ENCODE results near the gene DHRSX.
"Not testable (repeated sequence)": the region's sequence is repeated elsewhere in the genome, so short reads cannot be mapped to it uniquely, and the experiment has no call there.

DHRSX gene

DNA sequence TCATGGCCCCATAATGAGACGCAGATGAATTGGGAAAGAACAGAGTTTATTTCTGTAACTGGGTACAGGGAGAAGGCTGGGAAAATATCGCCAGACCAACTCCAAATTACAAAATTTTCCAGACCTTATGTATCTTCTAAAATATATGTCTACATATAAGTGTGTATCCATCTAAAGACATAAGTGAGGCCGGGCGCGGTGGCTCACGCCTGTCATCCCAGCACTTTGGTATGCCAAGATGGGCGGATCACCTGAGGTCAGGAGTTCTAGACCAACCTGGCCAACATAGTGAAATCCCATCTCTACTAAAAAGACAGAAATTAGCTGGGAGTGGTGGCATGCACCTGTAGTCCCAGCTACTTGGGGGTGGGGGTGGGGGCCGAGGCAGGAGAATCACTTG is 11.7 kb upstream of the DHRSX start:
- DNase-seq (ENCODE audit: low read depth, low spot score): no peak
- TF ChIP-seq, protein P1, sequence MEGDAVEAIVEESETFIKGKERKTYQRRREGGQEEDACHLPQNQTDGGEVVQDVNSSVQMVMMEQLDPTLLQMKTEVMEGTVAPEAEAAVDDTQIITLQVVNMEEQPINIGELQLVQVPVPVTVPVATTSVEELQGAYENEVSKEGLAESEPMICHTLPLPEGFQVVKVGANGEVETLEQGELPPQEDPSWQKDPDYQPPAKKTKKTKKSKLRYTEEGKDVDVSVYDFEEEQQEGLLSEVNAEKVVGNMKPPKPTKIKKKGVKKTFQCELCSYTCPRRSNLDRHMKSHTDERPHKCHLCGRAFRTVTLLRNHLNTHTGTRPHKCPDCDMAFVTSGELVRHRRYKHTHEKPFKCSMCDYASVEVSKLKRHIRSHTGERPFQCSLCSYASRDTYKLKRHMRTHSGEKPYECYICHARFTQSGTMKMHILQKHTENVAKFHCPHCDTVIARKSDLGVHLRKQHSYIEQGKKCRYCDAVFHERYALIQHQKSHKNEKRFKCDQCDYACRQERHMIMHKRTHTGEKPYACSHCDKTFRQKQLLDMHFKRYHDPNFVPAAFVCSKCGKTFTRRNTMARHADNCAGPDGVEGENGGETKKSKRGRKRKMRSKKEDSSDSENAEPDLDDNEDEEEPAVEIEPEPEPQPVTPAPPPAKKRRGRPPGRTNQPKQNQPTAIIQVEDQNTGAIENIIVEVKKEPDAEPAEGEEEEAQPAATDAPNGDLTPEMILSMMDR (IDR thresholded peaks at IDR 0.05; ENCODE audit: insufficient read depth, low read length, missing control alignments): no peak
- ChIA-PET POLR2A (no interaction called here), CTCF (no interaction called here)
- H3K4me3 ChIP-seq (ENCODE audit: low read depth, low read length): no peak overlapping the region

DNA sequence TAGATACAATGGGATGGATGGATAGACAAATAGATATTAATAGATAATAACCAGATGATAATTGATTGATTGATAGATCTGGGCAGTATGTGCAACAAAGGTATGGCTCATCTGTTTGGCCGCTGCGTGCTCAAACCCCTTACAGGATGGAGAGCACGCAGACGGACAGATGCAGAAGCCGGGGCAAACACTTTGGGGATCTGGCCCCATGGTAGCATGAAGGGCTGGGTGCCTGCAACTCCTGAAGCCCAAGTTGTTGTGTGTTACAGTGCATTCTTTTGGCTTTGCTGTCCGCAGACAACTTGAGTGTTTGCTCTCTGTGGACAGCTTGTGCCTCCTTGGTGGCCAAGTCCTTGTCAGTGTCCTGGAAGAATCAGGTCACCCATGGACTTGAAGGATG is 10.6 kb upstream of the DHRSX start:
- ChIA-PET CTCF (no interaction called here), POLR2A (no interaction called here)
- TF ChIP-seq, protein P1 (IDR thresholded peaks at IDR 0.05; ENCODE audit: insufficient read depth, low read length, missing control alignments): no peak
- no peak for DNase-seq (ENCODE audit: low read depth, low spot score)
- no peak overlapping the region for H3K4me3 ChIP-seq (ENCODE audit: low read depth, low read length)

DNA sequence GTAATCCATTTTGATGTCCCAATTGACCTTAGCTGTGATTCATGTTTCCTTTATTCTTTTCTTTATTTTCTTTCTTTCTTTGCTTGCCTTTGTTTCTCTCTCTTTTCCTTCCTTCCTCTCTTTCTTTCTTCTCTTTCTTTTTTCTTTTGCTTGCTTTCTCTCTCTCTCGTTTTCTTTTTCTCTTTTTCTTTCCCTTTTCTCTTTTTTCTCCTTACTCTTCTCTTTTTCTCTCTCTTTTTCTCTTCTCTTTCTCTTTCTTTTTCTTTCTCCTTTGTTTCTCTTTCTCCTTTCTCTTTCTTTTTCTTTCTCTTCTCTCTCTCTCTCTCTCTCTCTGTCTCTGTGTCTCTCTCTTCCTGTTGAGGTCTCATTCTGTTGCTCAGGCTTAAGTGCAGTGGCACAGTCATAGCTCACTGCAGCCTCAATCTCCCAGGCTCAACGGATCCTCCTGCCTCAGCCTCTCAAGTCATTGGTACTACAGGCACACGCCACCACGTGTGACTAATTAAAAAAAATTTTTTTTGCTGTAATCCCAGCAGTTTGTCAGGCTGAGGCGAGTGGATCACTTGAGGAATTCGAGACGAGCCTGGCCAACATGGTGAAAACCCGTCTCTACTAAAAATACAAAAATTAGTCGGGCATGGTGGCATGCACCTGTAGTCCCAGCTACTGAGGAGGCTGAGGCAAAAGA is 8.0 kb upstream of the DHRSX start:
- ChIA-PET CTCF (no interaction called here), POLR2A (no interaction called here)
- DNase-seq (ENCODE audit: low read depth, low spot score): no peak
- TF ChIP-seq, protein P1 (IDR thresholded peaks at IDR 0.05; ENCODE audit: insufficient read depth, low read length, missing control alignments): no peak
- H3K4me3 ChIP-seq (ENCODE audit: low read depth, low read length): no peak overlapping the region

DNA sequence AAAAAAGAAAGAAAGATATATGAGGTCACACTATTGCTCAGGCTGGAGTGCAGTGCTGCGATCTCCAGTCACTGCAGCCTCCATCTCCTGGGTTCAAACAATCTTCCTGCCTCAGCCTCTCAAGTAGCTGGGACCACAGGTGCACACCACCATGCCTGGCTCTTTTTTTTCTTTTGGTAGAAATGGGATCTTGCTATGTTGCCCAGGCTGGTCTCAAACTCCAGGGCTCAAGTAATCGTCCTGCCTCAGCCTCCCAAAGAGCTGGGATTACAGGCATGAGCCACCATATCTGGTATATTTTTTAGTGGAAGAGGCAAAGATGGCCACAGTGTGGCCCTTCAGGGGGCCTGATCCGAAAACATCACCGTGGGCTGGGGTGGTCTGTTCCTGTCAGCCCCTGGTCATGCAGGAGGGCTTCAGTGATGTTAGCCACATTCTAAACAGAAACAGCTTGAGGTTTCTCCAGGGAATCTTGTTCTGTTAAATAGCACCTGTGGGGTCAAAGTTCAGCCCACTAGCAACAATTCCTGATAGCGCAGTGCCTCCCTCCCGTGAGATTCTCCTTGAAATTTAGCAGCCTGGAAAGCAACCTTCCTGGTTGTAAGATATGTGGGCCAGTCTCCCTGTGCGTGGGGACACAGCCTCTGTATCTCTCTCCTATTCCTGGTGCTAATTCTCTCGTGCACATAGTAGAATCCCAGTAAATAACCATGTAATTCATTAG is 7.3 kb upstream of the DHRSX start:
- H3K4me3 ChIP-seq (ENCODE audit: low read depth, low read length): no peak overlapping the region
- TF ChIP-seq, protein P1 (IDR thresholded peaks at IDR 0.05; ENCODE audit: insufficient read depth, low read length, missing control alignments): no peak
- CTCF ChIA-PET: no interaction called here

DNA sequence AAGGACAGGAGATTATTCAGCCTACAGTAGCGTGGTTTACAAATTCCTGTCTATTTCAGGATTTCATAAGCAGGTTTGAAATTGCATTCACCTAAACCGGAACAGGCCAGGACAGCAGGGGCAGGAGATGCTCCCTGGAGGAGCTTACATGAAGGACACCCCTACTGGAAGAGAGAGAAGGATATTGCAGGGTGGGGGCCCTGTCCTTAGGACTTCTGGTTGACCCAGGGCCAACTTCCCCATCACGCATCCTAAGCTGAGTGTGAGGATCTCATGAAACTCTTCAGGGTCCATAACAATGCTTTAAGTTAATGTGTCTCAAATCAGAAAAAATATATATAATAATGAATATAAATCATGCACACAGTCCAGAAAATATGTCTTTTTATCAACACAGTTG is 6.4 kb upstream of the DHRSX start:
- no peak overlapping the region for H3K4me3 ChIP-seq (ENCODE audit: low read depth, low read length)
- ChIA-PET CTCF (no interaction called here), POLR2A (no interaction called here)
- TF ChIP-seq, protein P1 (IDR thresholded peaks at IDR 0.05; ENCODE audit: insufficient read depth, low read length, missing control alignments): no peak
- DNase-seq (ENCODE audit: low read depth, low spot score): no peak

More for the DNA sequence above, 7.3 kb upstream of the DHRSX start:
- no peak for DNase-seq (ENCODE audit: low read depth, low spot score)
- POLR2A ChIA-PET: no interaction called here

DNA sequence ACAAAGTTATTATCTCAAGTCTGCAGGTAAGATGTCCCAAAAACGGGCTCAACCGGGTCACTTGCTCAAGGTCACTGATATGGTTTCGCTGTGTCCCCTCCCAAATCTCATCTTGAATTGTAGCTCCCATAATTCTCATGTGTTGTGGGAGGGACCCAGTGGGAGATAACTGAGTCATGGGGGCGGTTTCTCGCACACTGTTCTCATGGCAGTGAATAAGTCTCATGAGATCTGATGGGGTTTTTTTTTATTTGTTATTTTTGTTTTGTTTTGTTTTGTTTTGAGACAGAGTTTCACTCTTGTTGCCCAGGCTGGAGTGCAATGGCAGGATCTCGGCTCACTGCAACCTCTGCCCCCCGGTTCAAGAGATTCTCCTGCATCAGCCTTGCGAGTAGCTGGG is 4.6 kb upstream of the DHRSX start:
- CTCF ChIA-PET; POLR2A ChIA-PET; H3K4me3 ChIP-seq (ENCODE audit: low read depth, low read length); DNase-seq (ENCODE audit: low read depth, low spot score): not testable (repeated sequence)
